CD4-positive, alpha-beta T cell (primary cell): ENCODE measurements around the gene GRIA4. TPM values are rescaled to one million over a fixed set of nuclear protein-coding genes. Genes with fewer than 3 reads are reported as not detected.

ENCODE experiments used
- ATAC-seq: fragments of 200-7000 bp; cut with Tn5 transposase; one replicate; pipeline ENCODE4 v1.10.0; 2022; ENCODE audit warnings: mild to moderate bottlenecking; ENCODE audit not compliant: poor library complexity
- CTCF ChIA-PET: fragments of 350-600 bp; sonication (Branson Sonifier 250); formaldehyde crosslinking; loops from one replicate; lab custom pipeline; 2021; ENCODE audit warnings: antibody characterized with exemption, inconsistent platforms; lab: Charles Lee
- POLR2A ChIA-PET: fragments of 350-600 bp; sonication (Branson Sonifier 250); formaldehyde crosslinking; loops from one replicate; lab custom pipeline; 2021; ENCODE audit warnings: antibody characterized with exemption, inconsistent platforms; lab: Charles Lee
- DNase-seq, 14 experiments: peaks; one replicate each; pipeline ENCODE4 v3.0.0-alpha.2; 2013 to 2020; ENCODE audit warnings: mixed read lengths in 2 of 14
- H3K27ac ChIP-seq, 2 donors: one replicate each; pipeline versions ENCODE4 v1.5.1 to v1.7.0; 2013; ENCODE audit warnings: low read length in 2 of 2, low read depth in 1 of 2, mild to moderate bottlenecking in 1 of 2
- H3K27me3 ChIP-seq, 2 experiments: 1 replicate in 1 of 2; 2 replicates in 1 of 2; pipeline versions ENCODE4 v1.6.1 to v1.7.0; 2013; ENCODE audit warnings: low read length in 2 of 2, control low read depth in 1 of 2, mild to moderate bottlenecking in 1 of 2, moderate library complexity in 1 of 2; ENCODE audit not compliant: insufficient read depth in 2 of 2, control insufficient read depth in 1 of 2
- H3K36me3 ChIP-seq: one replicate; pipeline ENCODE4 v1.6.1; 2013; ENCODE audit warnings: low read length, control low read depth; ENCODE audit not compliant: insufficient read depth
- H3K4me1 ChIP-seq: one replicate; pipeline ENCODE4 v1.6.1; 2013; ENCODE audit warnings: low read length, control low read depth; ENCODE audit not compliant: insufficient read depth
- H3K4me3 ChIP-seq: one replicate; pipeline ENCODE4 v1.5.1; 2013; ENCODE audit warnings: mild to moderate bottlenecking, low read length, moderate library complexity
- H3K9me3 ChIP-seq, 2 experiments: 1 replicate in 1 of 2; 2 replicates in 1 of 2; pipeline versions ENCODE4 v1.6.1 to v1.7.0; 2013; ENCODE audit warnings: low read length in 2 of 2, mild to moderate bottlenecking in 2 of 2, control low read depth in 1 of 2, moderate library complexity in 1 of 2; ENCODE audit not compliant: control insufficient read depth in 1 of 2, insufficient read depth in 1 of 2
- H3K27ac Mint-ChIP-seq: one replicate; pipeline ENCODE4 v1.8.0; 2020; ENCODE audit warnings: mixed read lengths
- H3K27me3 Mint-ChIP-seq: one replicate; pipeline ENCODE4 v1.8.0; 2021; ENCODE audit warnings: mixed read lengths
- H3K36me3 Mint-ChIP-seq: one replicate; pipeline ENCODE4 v1.8.0; 2021; ENCODE audit warnings: low read depth, mixed read lengths
- H3K4me1 Mint-ChIP-seq: one replicate; pipeline ENCODE4 v1.8.0; 2021; ENCODE audit warnings: low read depth, mixed read lengths
- H3K4me3 Mint-ChIP-seq: one replicate; pipeline ENCODE4 v1.8.0; 2020; ENCODE audit warnings: mild to moderate bottlenecking, mixed read lengths
- H3K9me3 Mint-ChIP-seq: one replicate; pipeline ENCODE4 v1.8.0; 2020; ENCODE audit warnings: mixed read lengths
- intact Hi-C, 2 experiments: fragments of 100-400 bp; cut with DNase I in 1 of 2; cut with micrococcal nuclease in 1 of 2; formaldehyde crosslinking; loops; one replicate each; pipeline versions ENCODE4 v1.15.1 to v1.9.0; 2023 to 2025; cut with DNase I, micrococcal nuclease
- total RNA-seq, 174 experiments: library from RNA in 2 of 174; stranded (reverse) in 2 of 174; gene quantifications; one replicate each; pipeline ENCODE4 v1.2.3 and lab custom pipeline; 2021 to 2026
- TF ChIP-seq, protein P1 (sequence below): fragments of 200-600 bp; IDR thresholded peaks from one replicate; pipeline ENCODE4 v1.8.0; 2022; ENCODE audit warnings: antibody characterized with exemption, mild to moderate bottlenecking

The GRIA4 gene
- total RNA-seq, 2 experiments from 2014 or later, result not detected

DNA sequence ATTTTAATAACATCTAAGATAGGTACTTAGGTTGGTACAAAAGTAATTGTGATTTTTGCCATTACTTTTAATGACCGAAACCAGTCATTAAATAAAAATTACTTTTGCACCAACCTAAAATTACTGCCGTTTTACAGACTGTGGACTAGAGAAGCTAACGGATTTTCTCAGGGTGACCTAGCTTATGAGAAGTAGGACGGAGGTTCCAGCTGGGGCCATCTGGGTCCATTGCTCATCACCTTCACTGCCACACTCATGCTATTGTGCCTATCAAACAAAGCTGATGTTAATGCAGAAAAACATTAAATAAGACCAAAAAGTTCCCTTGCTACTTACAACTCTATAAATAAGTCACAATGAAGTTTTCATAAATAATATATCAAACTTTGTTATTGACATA, 38.9 kb downstream of the GRIA4 start:
- Mint-ChIP-seq H3K4me3 (no peak overlapping the region), H3K36me3 (no peaks in the 10 kb centered on the region), H3K27ac (no peak overlapping the region), H3K27me3 (no peaks in the 10 kb centered on the region), H3K9me3 (no peaks in the 10 kb centered on the region), H3K4me1 (no peaks in the 10 kb centered on the region)
- ChIA-PET CTCF (no interaction called here), POLR2A (no interaction called here)
- TF ChIP-seq, protein P1, sequence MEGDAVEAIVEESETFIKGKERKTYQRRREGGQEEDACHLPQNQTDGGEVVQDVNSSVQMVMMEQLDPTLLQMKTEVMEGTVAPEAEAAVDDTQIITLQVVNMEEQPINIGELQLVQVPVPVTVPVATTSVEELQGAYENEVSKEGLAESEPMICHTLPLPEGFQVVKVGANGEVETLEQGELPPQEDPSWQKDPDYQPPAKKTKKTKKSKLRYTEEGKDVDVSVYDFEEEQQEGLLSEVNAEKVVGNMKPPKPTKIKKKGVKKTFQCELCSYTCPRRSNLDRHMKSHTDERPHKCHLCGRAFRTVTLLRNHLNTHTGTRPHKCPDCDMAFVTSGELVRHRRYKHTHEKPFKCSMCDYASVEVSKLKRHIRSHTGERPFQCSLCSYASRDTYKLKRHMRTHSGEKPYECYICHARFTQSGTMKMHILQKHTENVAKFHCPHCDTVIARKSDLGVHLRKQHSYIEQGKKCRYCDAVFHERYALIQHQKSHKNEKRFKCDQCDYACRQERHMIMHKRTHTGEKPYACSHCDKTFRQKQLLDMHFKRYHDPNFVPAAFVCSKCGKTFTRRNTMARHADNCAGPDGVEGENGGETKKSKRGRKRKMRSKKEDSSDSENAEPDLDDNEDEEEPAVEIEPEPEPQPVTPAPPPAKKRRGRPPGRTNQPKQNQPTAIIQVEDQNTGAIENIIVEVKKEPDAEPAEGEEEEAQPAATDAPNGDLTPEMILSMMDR, result no peak
- DNase-seq, result no peak
- Histone ChIP-seq H3K4me3 (no peak overlapping the region), H3K27ac (no peak overlapping the region), H3K4me1 (no peaks in the 10 kb centered on the region), H3K27me3 (no peaks in the 10 kb centered on the region), H3K9me3 (no peaks in the 10 kb centered on the region), H3K36me3 (no peaks in the 10 kb centered on the region)
- intact Hi-C loops, result no loop called here
- ATAC-seq, result no peak

DNA sequence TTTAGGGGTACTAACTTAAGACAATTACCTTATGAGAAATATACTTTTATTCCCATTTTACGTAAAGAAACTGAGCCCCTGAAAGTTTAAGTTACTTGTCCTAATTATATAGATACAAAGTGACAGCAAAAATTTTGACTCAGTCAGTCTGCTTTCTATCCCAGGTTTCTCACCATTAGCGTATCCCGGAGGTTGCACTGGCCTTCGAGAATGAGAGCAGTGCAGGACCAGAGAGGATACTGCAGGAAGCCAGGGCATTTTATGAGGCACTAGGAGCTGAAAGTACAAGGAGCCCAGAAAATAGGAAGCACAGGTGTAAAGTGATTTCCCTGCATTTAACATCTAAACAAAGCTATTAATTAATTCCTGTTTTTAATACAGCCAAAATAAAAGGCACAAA, 55.4 kb downstream of the GRIA4 start:
- Mint-ChIP-seq H3K27me3 (no peaks in the 10 kb centered on the region), H3K9me3 (no peaks in the 10 kb centered on the region), H3K4me1 (no peaks in the 10 kb centered on the region), H3K36me3 (no peaks in the 10 kb centered on the region), H3K27ac (no peak overlapping the region), H3K4me3 (no peak overlapping the region)
- Histone ChIP-seq H3K27me3 (no peaks in the 10 kb centered on the region), H3K9me3 (no peaks in the 10 kb centered on the region), H3K4me3 (no peak overlapping the region), H3K27ac (no peak overlapping the region), H3K36me3 (no peaks in the 10 kb centered on the region), H3K4me1 (no peaks in the 10 kb centered on the region)
- TF ChIP-seq, protein P1, result no peak
- ChIA-PET CTCF (no interaction called here), POLR2A (no interaction called here)
- DNase-seq, result no peak
- intact Hi-C loops, result no loop called here
- no peak for ATAC-seq

DNA sequence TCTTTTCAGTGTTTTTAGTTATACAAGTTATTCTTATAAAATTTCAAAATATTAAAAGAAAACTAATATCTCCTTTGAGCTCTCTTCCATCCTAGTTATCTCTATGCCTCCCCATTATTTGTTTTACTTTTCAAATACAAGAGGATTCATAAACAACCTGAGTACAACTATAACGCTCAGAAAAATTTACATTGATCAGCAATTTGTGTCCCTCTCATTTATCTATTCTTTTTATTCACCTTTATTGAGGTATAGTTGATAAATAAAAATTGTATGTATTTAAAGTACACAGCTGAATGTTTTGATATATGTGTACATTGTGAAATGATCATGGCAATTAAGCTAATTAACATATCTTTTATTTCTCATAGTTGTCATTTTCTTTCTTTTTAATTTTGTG, 57.6 kb downstream of the GRIA4 start:
- no peaks in the 10 kb centered on the region for H3K27me3 ChIP-seq
- DNase-seq (no peak), ATAC-seq (no peak)
- no peaks in the 10 kb centered on the region for H3K4me1 Mint-ChIP-seq
- H3K4me3 ChIP-seq, result no peak overlapping the region
- no peaks in the 10 kb centered on the region for H3K36me3 ChIP-seq
- no peaks in the 10 kb centered on the region for H3K4me1 ChIP-seq
- no peaks in the 10 kb centered on the region for H3K27me3 Mint-ChIP-seq
- H3K9me3 ChIP-seq, result no peaks in the 10 kb centered on the region
- intact Hi-C loops, result no loop called here
- no peak overlapping the region for H3K4me3 Mint-ChIP-seq
- H3K27ac Mint-ChIP-seq, result no peak overlapping the region
- H3K36me3 Mint-ChIP-seq, result no peaks in the 10 kb centered on the region
- ChIA-PET POLR2A (no interaction called here), CTCF (no interaction called here)
- H3K27ac ChIP-seq, result no peak overlapping the region
- TF ChIP-seq, protein P1, result no peak
- H3K9me3 Mint-ChIP-seq, result no peaks in the 10 kb centered on the region
